ENCODE results near the gene ADAMTS9.

The ADAMTS9 gene

DNA sequence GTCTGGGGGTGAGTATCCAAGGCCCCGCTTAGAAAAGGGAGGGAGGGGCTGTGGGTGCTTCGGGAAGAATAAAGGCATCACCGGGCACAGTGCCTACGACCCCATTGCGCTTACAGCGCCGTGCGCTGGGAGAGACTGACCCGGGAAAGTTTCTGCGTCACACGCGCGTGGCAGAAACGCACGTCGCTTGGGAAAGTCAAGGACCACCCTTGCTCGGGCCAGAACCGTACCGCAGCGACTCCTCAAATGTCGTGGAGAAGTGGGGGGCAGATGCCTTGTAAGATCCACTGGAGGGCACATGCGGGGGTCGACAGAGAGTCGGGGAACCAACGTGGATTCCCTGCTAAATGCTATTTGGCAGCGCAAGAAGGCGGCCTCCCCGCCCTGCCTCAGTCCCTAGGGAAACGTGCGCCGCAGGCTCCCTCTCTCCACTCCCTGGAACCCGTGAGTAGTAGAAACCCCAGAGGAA is 2.4 kb downstream of the ADAMTS9 start:
- DNase-seq (ENCODE audit: low read depth in 3 of 3, low spot score in 1 of 3): no peak

- DNase-seq (ENCODE audit: low read depth in 3 of 3, low spot score in 1 of 3): no peak
These were observed 3.0 kb downstream of the ADAMTS9 start for GRCh38 chr3:64684715-64685261.

DNA sequence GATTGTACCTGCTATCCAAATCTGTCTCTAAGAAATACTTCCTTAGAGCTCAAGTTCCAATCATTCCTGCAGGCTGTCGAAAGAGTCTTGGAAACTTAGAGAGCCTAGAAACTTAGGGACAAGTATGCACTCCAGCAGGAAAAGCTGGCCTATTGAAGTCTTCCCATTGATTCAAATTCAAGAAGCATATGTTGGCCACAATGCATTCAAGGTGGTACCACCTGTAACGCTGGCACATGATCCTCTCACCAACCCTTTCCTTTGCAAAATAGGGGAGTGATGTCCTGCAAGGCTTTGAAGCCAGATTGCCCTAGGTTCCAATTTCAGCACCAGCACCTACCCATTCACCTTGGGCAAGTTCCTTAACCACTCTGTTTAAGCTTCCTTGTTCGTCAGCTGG is 6.0 kb downstream of the ADAMTS9 start:
- no peak for DNase-seq (ENCODE audit: low read depth in 3 of 3, low spot score in 1 of 3)

- DNase-seq (ENCODE audit: low read depth in 3 of 3, low spot score in 1 of 3): no peak
These were observed 6.8 kb downstream of the ADAMTS9 start for GRCh38 chr3:64681015-64681414.

DNA sequence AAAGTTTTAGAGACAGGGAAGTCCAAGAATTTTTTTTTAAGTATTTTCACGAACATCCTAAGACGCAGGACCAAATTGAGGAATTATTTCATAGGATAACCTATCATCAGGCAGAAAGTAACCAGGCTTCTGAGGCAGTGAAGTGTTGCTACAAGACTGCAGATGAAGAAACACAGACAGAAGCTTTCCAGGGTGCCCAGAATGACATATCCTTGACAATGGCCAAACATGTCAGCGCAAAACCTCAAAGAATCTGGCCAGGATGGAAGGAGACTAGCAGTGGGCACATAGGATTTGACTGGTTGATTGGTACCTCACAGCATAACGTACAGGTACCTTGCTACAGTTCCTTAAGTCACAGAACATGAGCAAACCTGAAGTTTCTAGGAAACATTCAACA is 7.5 kb downstream of the ADAMTS9 start:
- no peak for DNase-seq (ENCODE audit: low read depth in 3 of 3, low spot score in 1 of 3)

DNA sequence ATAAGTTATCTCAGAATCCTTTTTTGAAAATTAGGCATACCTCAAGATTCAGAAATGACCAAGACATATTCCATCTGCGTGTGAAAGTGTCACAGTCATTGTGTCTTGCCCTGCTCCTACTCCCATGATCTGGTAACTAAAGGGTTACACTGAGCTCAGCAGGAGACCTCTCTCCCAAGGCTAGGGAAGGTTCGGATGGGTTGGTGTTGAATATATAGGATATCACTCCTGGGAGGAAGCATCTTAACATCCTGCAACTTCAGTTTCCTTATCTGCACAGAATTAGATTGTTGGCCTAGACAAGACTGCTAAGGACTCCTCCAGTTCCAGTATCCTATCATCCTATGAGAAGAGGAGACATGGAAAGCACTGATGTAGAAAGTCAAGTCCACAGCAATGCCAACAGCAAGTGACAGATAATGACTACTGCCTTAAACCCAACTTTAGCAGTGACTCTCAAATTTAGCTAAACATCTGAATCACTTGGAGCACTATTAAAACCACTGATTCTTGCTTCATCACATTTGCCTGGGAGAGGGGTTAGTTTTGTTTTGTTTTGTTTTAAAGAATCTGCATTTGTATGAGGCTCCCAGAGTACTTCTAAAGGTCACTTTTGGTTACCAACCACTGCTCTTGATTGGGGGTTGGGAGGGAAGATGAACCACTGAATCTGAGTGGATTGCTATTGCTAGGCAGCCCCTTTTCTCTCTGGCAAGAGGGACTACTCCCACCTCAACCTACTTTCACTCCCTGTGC is 9.7 kb downstream of the ADAMTS9 start:
- no peak for DNase-seq (ENCODE audit: low read depth in 3 of 3, low spot score in 1 of 3)

- no peak for DNase-seq (ENCODE audit: low read depth in 3 of 3, low spot score in 1 of 3)
These were observed 11.0 kb downstream of the ADAMTS9 start for GRCh38 chr3:64676831-64677230.

GRCh38 chr3:64675687-64676247 is 12.0 kb downstream of the ADAMTS9 start:
- no peak for DNase-seq (ENCODE audit: low read depth in 3 of 3, low spot score in 1 of 3)

GRCh38 chr3:64674591-64675076 is 13.2 kb downstream of the ADAMTS9 start:
- DNase-seq (ENCODE audit: low read depth in 3 of 3, low spot score in 1 of 3): no peak

DNA sequence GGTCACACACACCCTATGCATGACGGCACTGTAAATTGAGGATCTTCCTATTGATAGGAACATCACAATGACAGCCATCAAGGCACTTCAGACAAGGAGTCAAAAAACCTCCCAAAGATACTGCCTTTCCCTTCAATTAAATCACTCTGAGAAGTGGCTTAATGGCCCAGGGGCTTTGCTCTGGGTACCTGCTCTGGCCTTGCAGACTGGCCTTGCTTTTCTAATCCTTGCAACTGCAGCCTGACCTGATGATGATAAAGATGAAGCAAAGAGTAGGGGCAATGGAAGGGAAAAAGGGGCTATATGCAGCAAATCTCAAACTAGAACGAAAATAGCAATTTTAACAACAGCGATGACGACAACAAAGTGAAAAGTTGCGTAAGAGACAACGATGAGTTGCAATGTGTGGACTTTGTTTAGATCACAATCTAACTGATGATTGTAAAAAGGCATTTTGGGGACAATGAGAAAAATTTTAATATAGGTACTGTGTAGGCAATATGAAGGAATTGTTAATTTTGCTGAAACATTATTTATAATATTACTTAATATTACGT is 14.6 kb downstream of the ADAMTS9 start:
- no peak for DNase-seq (ENCODE audit: low read depth in 3 of 3, low spot score in 1 of 3)

DNA sequence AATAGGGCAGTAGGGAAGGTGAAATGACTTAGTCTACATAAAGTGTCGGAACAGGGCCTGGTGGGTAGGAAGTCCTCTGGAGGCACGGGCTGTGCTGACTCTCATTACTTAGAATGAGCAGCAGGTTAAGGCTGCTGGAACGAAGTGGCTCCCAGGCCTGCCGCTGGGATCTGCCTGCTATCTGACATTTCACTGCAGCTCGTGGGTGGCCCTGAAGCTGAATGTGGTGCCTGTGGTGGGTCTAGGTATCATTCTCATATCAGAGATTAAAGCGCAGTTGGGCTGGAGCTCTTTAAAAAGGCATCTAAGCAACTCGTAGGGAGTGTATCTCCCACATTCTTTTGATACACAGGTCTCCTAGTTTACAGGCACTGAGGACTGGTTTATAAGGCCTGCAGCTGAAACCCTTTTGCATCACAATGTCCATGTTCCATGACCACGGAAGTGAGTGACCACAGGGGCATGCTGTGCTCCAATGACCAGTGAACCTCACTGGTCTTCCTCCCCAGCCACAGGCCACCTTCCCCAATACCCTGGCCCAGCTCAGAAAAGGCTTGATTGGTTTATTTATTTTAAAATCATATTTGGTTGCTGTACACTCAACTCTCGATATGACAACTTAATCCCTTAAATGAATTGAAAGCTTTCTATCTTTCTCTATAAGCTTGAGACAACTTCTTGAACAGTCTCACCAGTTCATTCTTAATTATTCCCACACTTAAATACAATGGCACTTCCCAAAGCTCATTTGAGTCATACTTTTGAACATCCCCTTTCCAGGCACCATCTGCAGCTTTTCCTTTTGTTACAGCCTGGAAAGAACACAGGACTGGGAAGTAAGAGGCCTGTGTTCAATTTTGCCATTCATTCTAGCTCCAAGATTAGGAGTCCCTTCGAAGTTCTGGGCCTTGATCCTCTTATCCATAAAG is 19.0 kb downstream of the ADAMTS9 start:
- DNase-seq (ENCODE audit: low read depth in 3 of 3, low spot score in 1 of 3): no peak

GRCh38 chr3:64667887-64668581 is 19.8 kb downstream of the ADAMTS9 start:
- no peak for DNase-seq (ENCODE audit: low read depth in 3 of 3, low spot score in 1 of 3)

- DNase-seq (ENCODE audit: low read depth in 3 of 3, low spot score in 1 of 3): no peak
These were observed 20.7 kb downstream of the ADAMTS9 start for GRCh38 chr3:64667138-64667537.

DNA sequence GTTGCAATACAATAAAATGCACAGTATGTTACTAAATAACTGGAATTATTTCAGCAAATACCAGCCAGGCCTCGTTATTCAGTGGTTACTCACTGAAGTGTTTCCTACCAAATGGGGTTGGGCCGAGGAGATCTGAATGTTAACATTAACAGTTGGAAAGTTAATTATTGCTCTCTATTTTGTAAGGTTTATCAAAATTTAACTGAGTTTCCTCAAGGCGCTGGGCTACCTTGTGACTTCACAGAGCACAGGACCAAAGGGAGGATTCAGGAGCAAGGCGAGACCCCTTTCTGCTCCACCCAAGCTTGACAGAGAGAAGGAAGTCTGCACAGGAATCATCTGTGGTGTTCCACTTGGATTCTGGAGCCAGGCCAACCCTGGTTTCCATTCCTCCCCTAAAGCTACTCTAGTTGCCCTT is 21.6 kb downstream of the ADAMTS9 start:
- no peak for DNase-seq (ENCODE audit: low read depth in 3 of 3, low spot score in 1 of 3)

GRCh38 chr3:64664397-64664796 is 23.4 kb downstream of the ADAMTS9 start:
- DNase-seq (ENCODE audit: low read depth in 3 of 3, low spot score in 1 of 3): no peak

- no peak for DNase-seq (ENCODE audit: low read depth in 3 of 3, low spot score in 1 of 3)
These were observed 28.2 kb downstream of the ADAMTS9 start for GRCh38 chr3:64659617-64659978.

- no peak for DNase-seq (ENCODE audit: low read depth in 3 of 3, low spot score in 1 of 3)
These were observed 29.8 kb downstream of the ADAMTS9 start for GRCh38 chr3:64658001-64658400.

GRCh38 chr3:64656544-64656943 is 31.3 kb downstream of the ADAMTS9 start:
- DNase-seq (ENCODE audit: low read depth in 3 of 3, low spot score in 1 of 3): no peak

DNA sequence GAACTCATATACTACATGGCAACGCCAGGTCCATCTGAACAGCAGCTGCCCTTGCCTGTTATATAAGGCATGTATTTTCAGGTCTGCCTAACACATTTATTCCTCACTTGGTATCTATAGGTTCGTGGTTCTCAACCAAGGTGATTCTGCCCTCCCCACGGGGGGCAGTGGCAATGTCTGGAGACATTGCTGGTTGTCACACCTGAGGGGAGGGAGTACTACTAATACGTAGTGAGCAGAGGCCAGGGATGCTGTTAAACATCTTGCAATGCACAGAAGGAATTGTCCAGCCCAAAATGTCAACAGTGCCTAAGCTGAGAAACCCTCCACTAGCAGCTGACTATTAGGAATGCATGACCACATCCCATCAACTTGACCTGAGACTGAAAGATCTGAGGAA is 32.6 kb downstream of the ADAMTS9 start:
- no peak for DNase-seq (ENCODE audit: low read depth in 3 of 3, low spot score in 1 of 3)

DNA sequence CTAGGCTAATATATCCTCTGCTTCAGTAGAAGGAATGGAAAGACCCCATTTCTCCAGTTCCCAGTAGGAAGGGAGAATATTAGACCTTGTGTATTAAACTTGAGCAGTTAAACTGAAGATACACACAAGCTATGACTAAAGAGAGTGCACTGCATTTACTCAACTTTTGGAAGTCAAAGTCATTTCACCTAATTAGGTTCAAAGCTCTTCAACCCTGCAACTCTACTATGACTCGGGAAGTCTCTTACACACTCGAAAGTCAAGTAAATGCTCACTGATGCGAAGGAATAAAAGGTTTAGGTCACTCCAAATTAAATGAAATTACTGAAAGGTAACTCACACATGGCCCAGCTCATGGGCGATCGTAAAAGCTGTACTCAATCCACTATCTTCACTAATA is 33.8 kb downstream of the ADAMTS9 start:
- no peak for DNase-seq (ENCODE audit: low read depth in 3 of 3, low spot score in 1 of 3)

DNA sequence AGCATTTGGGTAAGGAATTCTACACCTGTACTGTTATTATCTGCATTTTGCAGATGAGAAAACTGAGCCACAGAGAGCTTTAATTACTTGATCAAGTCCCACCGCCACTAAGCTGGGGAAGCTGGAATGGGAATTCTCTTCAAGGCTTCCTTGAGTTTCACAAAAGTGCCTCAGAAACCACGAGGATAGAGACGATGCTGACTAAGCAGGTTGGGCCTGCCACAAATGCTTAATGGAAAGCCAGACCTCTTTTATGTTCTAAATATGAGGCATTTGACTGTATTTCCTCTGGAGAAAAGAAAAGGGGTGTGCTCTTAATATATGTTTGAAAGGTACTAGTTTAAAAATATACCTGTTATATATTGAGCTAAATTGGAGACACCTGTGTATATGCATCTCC is 34.7 kb downstream of the ADAMTS9 start:
- no peak for DNase-seq (ENCODE audit: low read depth in 3 of 3, low spot score in 1 of 3)
